DMS53 treated with DMSO at 0.1 percent for 48 hours (cell line): Measurements from ENCODE around the gene PDCD1LG2.
"Not testable (repeated sequence)": the region's sequence is repeated elsewhere in the genome, so short reads cannot be mapped to it uniquely, and the experiment has no call there.

ENCODE experiments used
- DNase-seq: peaks from one replicate; lab custom pipeline; 2025; ENCODE audit not compliant: unreplicated experiment; lab: John Stamatoyannopoulos, UW

Gene PDCD1LG2

GRCh38 chr9:5563417-5563815 is 53.1 kb downstream of the PDCD1LG2 start:
- no peak for DNase-seq

- no peak for DNase-seq
Measured at GRCh38 chr9:5563886-5564285, 53.6 kb downstream of the PDCD1LG2 start.

DNA sequence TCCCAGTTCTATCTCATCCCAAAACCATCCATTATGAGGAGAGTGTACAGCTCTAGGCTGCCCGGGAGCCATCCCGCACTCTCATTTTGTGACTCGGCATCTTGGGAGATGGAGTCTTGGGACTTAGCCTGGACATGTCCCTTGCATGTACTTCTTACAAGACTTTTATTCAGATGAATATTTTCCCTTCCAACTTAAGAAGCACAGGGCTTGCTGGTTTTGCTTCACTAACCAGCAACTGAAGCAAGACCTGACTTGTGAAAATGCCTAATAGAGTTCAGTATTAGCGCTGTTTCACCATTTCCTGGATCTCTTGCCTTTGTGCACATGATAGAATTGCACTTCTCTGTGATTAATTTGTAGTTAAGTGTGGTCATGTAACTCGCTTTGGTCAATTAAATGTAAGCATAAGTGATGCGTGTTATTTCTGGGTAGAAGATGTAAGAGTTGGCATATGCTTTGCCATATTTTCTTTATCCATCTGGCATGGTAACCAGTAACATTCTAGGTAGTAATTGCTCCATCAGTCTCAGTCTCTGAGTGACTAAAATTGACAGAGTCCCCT is 55.8 kb downstream of the PDCD1LG2 start:
- no peak for DNase-seq

GRCh38 chr9:5568868-5569267 is 58.5 kb downstream of the PDCD1LG2 start:
- DNase-seq: no peak

DNA sequence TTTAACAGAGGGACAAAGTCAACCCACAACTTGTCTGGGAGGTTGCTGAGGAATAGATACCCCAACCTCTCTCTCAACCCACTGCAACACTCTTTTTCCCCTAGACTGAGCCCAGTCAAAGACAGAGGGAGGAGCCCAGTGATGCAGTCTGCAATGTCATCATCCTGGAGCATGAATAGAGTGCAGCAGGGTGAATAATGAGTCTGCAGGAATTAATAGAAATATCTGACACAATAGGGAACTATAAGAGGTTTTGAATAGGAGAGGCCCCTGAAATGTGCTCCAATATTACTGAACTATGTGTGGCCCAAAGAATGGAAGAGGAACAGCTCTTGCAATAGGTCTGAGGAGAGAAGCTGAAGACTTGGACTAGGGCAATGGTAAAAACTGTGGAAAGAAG is 59.1 kb downstream of the PDCD1LG2 start:
- no peak for DNase-seq

- DNase-seq: no peak
Measured at GRCh38 chr9:5569891-5570290, 59.6 kb downstream of the PDCD1LG2 start.

- DNase-seq: no peak
Measured at GRCh38 chr9:5571629-5572232, 61.4 kb downstream of the PDCD1LG2 start.

DNA sequence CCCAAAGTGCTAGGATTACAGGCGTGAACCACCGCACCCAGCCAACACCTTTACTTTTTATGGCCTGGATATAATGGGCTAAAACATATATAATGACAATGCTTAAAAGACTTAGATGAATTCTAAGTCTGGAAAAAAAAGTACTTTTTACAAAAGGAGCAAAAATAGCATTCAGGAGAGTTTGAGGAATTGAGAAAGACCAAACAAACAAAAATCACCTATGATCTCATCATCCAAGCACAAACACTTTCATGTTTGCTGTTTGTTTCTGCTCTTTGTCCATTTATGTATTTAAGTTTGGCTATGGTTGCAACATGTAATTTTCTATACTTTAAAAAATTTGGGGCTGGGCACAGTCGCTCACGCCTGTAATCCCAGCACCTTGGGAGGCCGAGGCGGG is 63.8 kb downstream of the PDCD1LG2 start:
- DNase-seq: no peak

DNA sequence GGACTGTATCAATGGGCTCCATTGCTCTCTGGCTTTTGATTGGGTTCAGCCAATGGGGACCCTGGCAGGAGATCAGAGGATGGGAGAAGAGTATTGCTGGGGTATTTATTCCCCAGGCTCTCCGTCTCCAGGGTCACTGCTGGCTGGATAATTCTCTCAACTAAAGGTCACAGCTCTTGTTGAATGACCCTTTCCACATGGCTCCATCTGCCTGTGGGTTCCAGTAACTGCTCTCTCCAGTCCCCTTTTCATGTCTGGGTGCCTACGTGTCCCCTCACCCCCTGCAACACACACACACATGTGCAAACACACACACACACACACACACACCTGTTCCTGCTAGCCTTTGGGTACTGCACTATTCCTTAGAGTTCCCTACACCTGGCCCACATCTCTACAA is 64.7 kb downstream of the PDCD1LG2 start:
- no peak for DNase-seq

DNA sequence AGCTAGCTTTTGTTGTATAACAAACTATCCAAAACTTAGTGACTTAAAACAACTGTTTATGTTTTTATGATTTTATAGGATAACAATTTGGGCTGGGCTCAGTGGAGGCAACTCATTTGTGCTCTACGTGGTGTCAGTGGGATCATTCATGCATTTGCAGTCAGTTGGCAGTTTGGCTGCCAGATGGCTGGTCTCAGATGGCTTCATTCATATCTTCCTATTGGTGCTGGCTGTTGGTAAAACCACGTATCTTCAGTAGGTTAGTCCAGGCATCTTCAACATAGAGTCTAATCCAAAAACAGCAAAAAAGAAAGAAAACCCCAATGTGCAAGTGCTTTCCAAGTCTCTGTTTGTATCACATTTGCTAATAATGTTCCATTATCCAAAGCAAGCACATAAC is 66.9 kb downstream of the PDCD1LG2 start:
- no peak for DNase-seq

DNA sequence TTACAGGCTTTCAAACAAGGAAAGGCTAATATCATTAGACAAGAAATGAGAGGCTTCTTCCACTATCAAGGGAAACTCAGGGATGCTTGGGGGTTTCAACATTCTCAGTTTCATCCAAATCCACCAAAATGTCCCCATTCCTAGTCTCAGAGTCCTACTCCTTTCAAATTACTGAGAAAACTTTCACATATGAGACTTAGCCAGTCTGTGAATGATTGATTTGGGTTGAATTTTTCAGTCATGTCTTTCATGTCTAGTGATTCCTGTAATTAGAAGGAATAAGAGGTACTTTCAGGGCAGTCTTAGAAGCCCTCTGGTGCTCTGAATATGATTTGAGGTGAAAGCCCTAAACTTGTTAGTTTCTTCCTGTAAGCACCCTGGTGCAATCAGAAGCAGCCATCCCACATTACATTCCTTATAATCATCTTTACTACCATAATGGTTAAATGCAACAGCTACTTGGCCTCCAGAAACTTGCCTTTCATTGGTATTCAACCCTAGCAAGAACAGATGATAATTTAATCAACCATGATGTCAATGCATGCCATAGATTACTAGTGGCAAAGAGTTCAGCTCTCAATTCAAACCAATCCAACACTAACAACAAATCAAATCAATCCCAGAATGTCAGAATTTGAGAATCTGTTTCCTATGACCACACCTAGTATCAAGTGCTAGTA is 67.8 kb downstream of the PDCD1LG2 start:
- no peak for DNase-seq

- no peak for DNase-seq
Measured at GRCh38 chr9:5578698-5579085, 68.4 kb downstream of the PDCD1LG2 start.

DNA sequence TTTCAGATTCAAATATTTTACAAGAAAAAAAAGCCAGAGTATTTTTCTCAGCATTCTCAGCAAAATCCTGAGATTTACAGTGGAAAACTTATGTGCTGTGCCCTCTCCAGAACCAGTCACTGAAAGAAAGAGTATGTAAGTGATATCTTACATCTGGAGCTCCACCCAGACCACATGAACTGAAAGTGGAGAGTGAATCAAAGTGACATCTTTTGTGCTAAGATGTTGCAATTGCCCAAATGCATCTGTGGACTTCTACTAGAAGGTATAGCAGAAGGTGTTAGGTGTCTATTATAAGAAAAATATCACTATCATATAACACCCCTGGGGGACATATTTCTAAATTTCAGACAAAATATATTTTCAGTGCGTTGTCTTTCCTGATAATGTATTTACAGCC is 69.5 kb downstream of the PDCD1LG2 start:
- no peak for DNase-seq

- DNase-seq: no peak
Measured at GRCh38 chr9:5580650-5581049, 70.3 kb downstream of the PDCD1LG2 start.

DNA sequence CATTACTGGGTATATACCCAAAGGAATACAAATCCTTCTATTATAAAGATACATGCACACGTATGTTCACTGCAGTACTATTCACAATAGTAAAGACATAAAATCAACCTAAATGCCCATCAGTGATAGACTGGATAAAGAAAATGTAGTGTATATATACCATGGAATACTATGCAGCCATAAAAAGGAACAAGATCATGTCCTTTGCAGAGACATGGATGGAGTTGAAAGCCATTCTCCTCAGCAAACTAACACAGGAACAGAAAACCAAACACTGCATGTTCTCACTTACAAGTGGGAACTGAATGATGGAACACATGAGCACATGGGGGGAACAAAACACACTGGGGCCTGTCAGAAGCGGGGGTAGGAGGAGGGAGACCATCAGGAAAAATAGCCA is 71.4 kb downstream of the PDCD1LG2 start:
- DNase-seq: not testable (repeated sequence)

- DNase-seq: no peak
Measured at GRCh38 chr9:5582835-5583195, 72.5 kb downstream of the PDCD1LG2 start.

DNA sequence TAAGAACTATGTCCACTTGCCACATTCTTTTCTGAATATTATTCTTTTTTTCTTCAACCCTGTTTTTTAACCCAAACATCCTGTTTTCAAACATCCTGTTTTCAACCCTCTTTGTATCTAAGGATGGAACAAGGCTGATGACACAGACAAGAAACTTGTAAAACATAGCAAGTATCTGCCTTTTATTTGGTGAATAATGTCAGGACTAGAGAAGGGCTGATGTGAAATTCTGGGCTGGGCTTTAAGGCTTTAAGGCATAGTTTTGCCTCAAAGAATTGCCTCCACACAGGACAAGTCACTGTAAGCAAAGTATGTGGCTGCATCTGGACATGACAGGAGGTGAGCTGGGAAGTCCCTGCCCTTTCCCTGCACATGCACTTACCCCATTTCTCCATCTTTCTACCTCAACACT is 76.1 kb downstream of the PDCD1LG2 start:
- DNase-seq: no peak

DNA sequence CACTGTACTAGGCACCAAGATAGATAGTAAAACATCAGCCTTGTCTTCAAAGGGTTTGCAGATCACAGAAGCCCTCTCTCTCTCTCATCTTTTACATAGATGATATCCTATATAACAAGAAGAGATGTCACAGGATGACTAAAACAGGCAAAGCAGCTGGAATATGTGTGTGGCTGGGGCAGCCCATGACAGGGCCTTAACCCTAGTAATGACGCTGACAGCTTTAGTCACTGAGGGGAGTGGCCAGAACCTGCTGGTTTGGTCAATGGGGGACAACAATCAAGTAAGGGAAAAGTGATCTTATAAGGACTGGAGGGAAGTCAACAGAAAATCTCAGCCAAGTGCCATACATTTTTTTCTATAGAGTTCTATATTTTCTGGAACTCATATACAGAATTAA is 76.7 kb downstream of the PDCD1LG2 start:
- no peak for DNase-seq

DNA sequence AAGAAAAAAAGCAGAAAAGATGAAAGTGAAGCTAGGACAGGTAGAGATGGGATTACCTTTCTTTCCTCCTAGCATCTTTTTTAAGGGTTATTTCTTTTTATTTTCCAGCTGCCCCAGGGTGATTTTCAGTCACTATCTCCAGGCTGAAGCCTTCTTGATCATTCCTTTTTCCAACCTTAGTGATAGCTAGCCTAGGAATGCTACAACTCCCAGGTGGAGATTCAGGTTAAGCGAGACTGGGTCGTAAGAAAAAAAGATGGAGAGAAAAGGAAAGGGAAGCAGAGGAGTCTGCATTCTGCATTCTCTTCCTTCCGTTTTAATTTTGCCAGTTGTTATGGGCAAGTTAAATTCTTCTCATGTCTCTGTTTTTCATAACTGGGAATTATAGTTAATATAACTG is 81.9 kb downstream of the PDCD1LG2 start:
- no peak for DNase-seq

DNA sequence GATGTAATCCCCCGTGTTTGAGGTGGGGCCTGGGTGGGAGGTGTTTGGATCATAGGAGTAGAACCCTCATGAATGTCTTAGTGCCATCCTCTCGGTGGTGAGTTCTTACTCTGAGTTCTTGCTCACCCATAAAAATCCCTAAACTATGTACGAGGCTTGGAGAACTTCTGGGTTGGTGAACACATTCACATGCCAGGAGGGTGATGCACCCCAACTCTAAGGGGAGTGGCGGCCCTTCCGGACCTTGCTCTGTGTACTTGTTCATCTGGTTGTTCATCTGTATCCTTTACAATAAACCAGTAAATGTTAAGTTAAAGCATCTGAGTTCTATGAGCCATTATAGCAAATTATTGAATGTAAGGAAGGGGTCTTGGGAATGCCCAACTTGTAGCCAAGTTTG is 82.6 kb downstream of the PDCD1LG2 start:
- DNase-seq: no peak

DNA sequence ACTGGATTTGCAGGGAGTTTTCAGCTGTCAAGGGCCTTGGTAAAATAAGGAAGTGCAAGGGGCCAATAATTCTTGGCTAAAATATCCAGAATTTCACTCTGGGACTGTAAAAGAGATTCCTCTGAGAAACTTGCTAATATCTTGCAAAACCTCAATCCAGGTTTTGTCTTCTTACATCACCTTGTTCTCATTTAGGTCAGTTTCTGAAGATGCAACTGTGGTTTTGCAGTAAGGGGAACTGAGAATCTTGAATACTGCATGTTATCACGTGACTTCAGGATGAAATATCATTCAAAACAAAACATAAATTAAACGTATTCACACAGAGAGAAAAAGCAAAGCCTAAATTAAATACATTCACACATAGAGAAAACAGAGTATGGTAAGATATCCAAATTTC is 83.6 kb downstream of the PDCD1LG2 start:
- no peak for DNase-seq

- no peak for DNase-seq
Measured at GRCh38 chr9:5596173-5596572, 85.8 kb downstream of the PDCD1LG2 start.
